HepG2 (cell line): ENCODE data around the gene RABGEF1. TPM values are rescaled to one million over a fixed set of nuclear protein-coding genes. Genes with fewer than 3 reads are reported as not detected.
A peak's percentile ranks its signal among the peaks of the same experiment; 100 is the strongest.

Experiments used
- ATF7-NPFF ChIP-seq: sonication (generic); formaldehyde crosslinking; IDR thresholded peaks from 2 replicates; pipeline ENCODE4 v1.8.1; 2023; ENCODE audit warnings: mild to moderate bottlenecking, low read depth, missing genetic modification reagents, moderate library complexity
- DMAP1 ChIP-seq: IDR thresholded peaks from 2 replicates; pipeline ENCODE4 v1.6.1; 2016
- DNMT1 ChIP-seq: sonication (generic); formaldehyde crosslinking; IDR thresholded peaks from 2 replicates; pipeline ENCODE4 v1.5.1; 2020; ENCODE audit warnings: mild to moderate bottlenecking, missing genetic modification reagents
- FOXA1 ChIP-seq, 2 experiments: fragments of 450-650 bp in 1 of 2; sonication (generic) in 1 of 2; formaldehyde crosslinking in 1 of 2; IDR thresholded peaks; 2 replicates each; pipeline versions ENCODE4 v1.4.0 to v1.6.1; 2016 to 2020; ENCODE audit warnings: missing genetic modification reagents in 1 of 2
- GTF2F1 ChIP-seq: fragments of 150-350 bp; IDR thresholded peaks from 2 replicates; pipeline ENCODE4 v1.6.1; 2014; ENCODE audit warnings: low read length
- HNF4A ChIP-seq: sonication (generic); formaldehyde crosslinking; IDR thresholded peaks from 2 replicates; pipeline ENCODE4 v1.4.0; 2020; ENCODE audit warnings: missing genetic modification reagents
- KDM5B ChIP-seq: sonication (generic); formaldehyde crosslinking; IDR thresholded peaks from 2 replicates; pipeline ENCODE4 v1.4.0; 2020; ENCODE audit warnings: missing genetic modification reagents, mild to moderate bottlenecking, borderline replicate concordance
- MAFG ChIP-seq: sonication (generic); formaldehyde crosslinking; IDR thresholded peaks from 2 replicates; pipeline ENCODE4 v1.5.1; 2020; ENCODE audit warnings: mild to moderate bottlenecking, missing genetic modification reagents
- MLX ChIP-seq: IDR thresholded peaks from 2 replicates; pipeline ENCODE4 v1.6.1; 2016
- MXD3 ChIP-seq: IDR thresholded peaks from 2 replicates; pipeline ENCODE4 v1.6.1; 2016; ENCODE audit warnings: mild to moderate bottlenecking, missing biosample characterization, missing genetic modification reagents
- PTBP1 ChIP-seq: fragments of 200-400 bp; formaldehyde crosslinking; IDR thresholded peaks from 2 replicates; pipeline ENCODE4 v1.6.1; 2018; ENCODE audit warnings: low read length, low read depth; ENCODE audit not compliant: poor library complexity, severe bottlenecking
- RNF2 ChIP-seq: fragments of 450-650 bp; conservative IDR thresholded peaks from 2 replicates; pipeline ENCODE4 v1.6.1; 2016; ENCODE audit warnings: low read depth
- SKIL ChIP-seq: sonication (generic); formaldehyde crosslinking; IDR thresholded peaks from 2 replicates; pipeline ENCODE4 v1.8.0; 2022; ENCODE audit warnings: missing genetic modification reagents, mild to moderate bottlenecking, moderate library complexity, borderline replicate concordance
- TGIF2 ChIP-seq: IDR thresholded peaks from 2 replicates; pipeline ENCODE4 v1.6.1; 2016; ENCODE audit warnings: control low read depth, missing compliant biosample characterization
- UBTF ChIP-seq: sonication (generic); formaldehyde crosslinking; IDR thresholded peaks from 2 replicates; pipeline ENCODE4 v1.4.0; 2020; ENCODE audit warnings: mild to moderate bottlenecking, missing genetic modification reagents
- XBP1 ChIP-seq: sonication (generic); formaldehyde crosslinking; IDR thresholded peaks from 2 replicates; pipeline ENCODE4 v1.5.0; 2020; ENCODE audit warnings: missing genetic modification reagents
- ZBTB21 ChIP-seq: sonication (generic); formaldehyde crosslinking; IDR thresholded peaks from 2 replicates; pipeline ENCODE4 v1.4.0; 2020; ENCODE audit warnings: missing genetic modification reagents
- ZC3H13 ChIP-seq: sonication (generic); formaldehyde crosslinking; IDR thresholded peaks from 2 replicates; pipeline ENCODE4 v1.8.1; 2023; ENCODE audit warnings: mild to moderate bottlenecking, missing genetic modification reagents, moderate library complexity
- ZNF256 ChIP-seq: sonication (generic); formaldehyde crosslinking; conservative IDR thresholded peaks from 2 replicates; pipeline ENCODE4 v1.4.0; 2020; ENCODE audit warnings: missing genetic modification reagents
- ZNF343 ChIP-seq: sonication (generic); formaldehyde crosslinking; IDR thresholded peaks from 2 replicates; pipeline ENCODE4 v1.4.0; 2020; ENCODE audit warnings: mild to moderate bottlenecking, missing genetic modification reagents
- ZNF691 ChIP-seq: sonication (generic); formaldehyde crosslinking; IDR thresholded peaks from 2 replicates; pipeline ENCODE4 v1.4.0; 2020; ENCODE audit warnings: missing genetic modification reagents, low read depth, mild to moderate bottlenecking, borderline replicate concordance
- ZNF713 ChIP-seq: sonication (generic); formaldehyde crosslinking; IDR thresholded peaks from 2 replicates; pipeline ENCODE4 v1.4.0; 2020; ENCODE audit warnings: mild to moderate bottlenecking, missing genetic modification reagents
- polyA plus RNA-seq, 8 experiments: library from polyadenylated mRNA; depleted of rRNA in 3 of 8; stranded (reverse) in 7 of 8; unstranded in 1 of 8; fragments of >200 nt; fragmentation: Illumina TruSeq in 4 of 8; extraction: Trizol in 4 of 8; gene quantifications; 2 replicates each; pipeline versions ENCODE4 v1.2.1 to v1.2.3, GENCODE V29; 2011 to 2016; ENCODE audit warnings: low read depth in 4 of 8, missing spikeins in 1 of 8, mixed read lengths in 1 of 8; ENCODE audit not compliant: insufficient read depth in 1 of 8
- total RNA-seq, 5 experiments: library from RNA; depleted of rRNA; stranded (reverse); fragments of >200 nt; fragmentation: Illumina TruSeq; extraction: Trizol; gene quantifications; 2 replicates each; pipeline ENCODE4 v1.2.3, GENCODE V29; 2016; ENCODE audit warnings: low read depth in 1 of 5

Gene RABGEF1
- total and polyA plus RNA-seq, 2 of the 13 experiments (the other 11 are each of a cell fraction or from before 2014, with no cell fraction given) = 22.7 to 35.3 TPM

GRCh38 chr7:66844552-66845378, 104.2 kb downstream of the RABGEF1 start (continued):
- TF ChIP-seq PTBP1 = no peak
- TF ChIP-seq TGIF2 (CRISPR knock-in tag) = peak; percentile 27; the same call in 1 of the 2 replicates
- TF ChIP-seq XBP1 (CRISPR knock-in tag) = no peak
- no peak for TF ChIP-seq FOXA1 (IDR thresholded peaks at IDR 0.05)
- TF ChIP-seq FOXA1 (CRISPR knock-in tag; IDR thresholded peaks at IDR 0.05) = 0 out of 2 replicates have a peak, but pooled peaks have one; percentile 18
- TF ChIP-seq KDM5B = peak; percentile 72
- no peak for TF ChIP-seq MAFG (CRISPR knock-in tag)
- no peak for TF ChIP-seq DNMT1 (CRISPR knock-in tag)
- no peak for TF ChIP-seq RNF2
- TF ChIP-seq GTF2F1 = no peak
- TF ChIP-seq ZC3H13 (CRISPR knock-in tag) = peak; percentile 67; the same call in 1 of the 2 replicates
- TF ChIP-seq ZBTB21 (CRISPR knock-in tag) = peak; percentile 100
- peak; percentile 96 for TF ChIP-seq UBTF
- peak; percentile 64; the same call in 1 of the 2 replicates for TF ChIP-seq MXD3 (CRISPR knock-in tag)
- no peak for TF ChIP-seq ZNF691 (CRISPR knock-in tag)
- no peak; the same call in 1 of the 2 replicates for TF ChIP-seq ATF7-NPFF
- TF ChIP-seq ZNF256 (CRISPR knock-in tag) = no peak; the same call in 1 of the 2 replicates
- TF ChIP-seq ZNF343 (CRISPR knock-in tag) = no peak
- 0 out of 2 replicates have a peak, but pooled peaks have one; percentile 46 for TF ChIP-seq SKIL (CRISPR knock-in tag)
- peak; percentile 94 for TF ChIP-seq DMAP1
- 0 out of 2 replicates have a peak, but pooled peaks have one; percentile 19 for TF ChIP-seq MLX
- no peak for TF ChIP-seq ZNF713
- no peak for TF ChIP-seq HNF4A (CRISPR knock-in tag)
